GM12875 (cell line): ENCODE results near the gene GPR32.

ENCODE experiments used
- H3K4me3 ChIP-seq: one replicate; pipeline ENCODE4 v1.5.1; 2011; ENCODE audit warnings: low read depth, low read length, control low read depth
- CTCF ChIP-seq: IDR thresholded peaks from 2 replicates; pipeline ENCODE4 v1.5.1; 2011; ENCODE audit warnings: low read depth, mild to moderate bottlenecking, control low read depth, inconsistent platforms, low read length, moderate library complexity, borderline replicate concordance; ENCODE audit not compliant: insufficient read depth

Gene GPR32

GRCh38 chr19:50790922-50791467 lies 20.7 kb downstream of the GPR32 start:
- no peak for TF ChIP-seq CTCF
- H3K4me3 ChIP-seq, result no peak overlapping the region

GRCh38 chr19:50791594-50792271 lies 21.5 kb downstream of the GPR32 start:
- no peak for TF ChIP-seq CTCF
- no peak overlapping the region for H3K4me3 ChIP-seq

- H3K4me3 ChIP-seq, result no peak overlapping the region
- TF ChIP-seq CTCF, result no peak
Observed at GRCh38 chr19:50792272-50793250, 22.3 kb downstream of the GPR32 start.

GRCh38 chr19:50793558-50794065 lies 23.3 kb downstream of the GPR32 start:
- TF ChIP-seq CTCF, result no peak

GRCh38 chr19:50794074-50794875 lies 24.0 kb downstream of the GPR32 start:
- peak; percentile 47 for TF ChIP-seq CTCF
- no peak overlapping the region for H3K4me3 ChIP-seq

More at GRCh38 chr19:50793558-50794065, 23.3 kb downstream of the GPR32 start:
- H3K4me3 ChIP-seq, result no peak overlapping the region

GRCh38 chr19:50794876-50795663 lies 24.8 kb downstream of the GPR32 start:
- peak; percentile 57 for TF ChIP-seq CTCF
- H3K4me3 ChIP-seq, result no peak overlapping the region
